ENCODE results near the gene ENTPD6.

GRCh38 chr20:25194333-25194972 lies 1.1 kb upstream of the ENTPD6 start:
- TF ChIP-seq CTCF (IDR thresholded peaks at IDR 0.05) = no peak
- no peak for TF ChIP-seq POLR2A (IDR thresholded peaks at IDR 0.05)
- no peak for TF ChIP-seq POLR2AphosphoS5 (IDR thresholded peaks at IDR 0.05)
- TF ChIP-seq EP300 (IDR thresholded peaks at IDR 0.05) = no peak
